ENCODE measurements around the gene DLG1.

DLG1 gene

DNA sequence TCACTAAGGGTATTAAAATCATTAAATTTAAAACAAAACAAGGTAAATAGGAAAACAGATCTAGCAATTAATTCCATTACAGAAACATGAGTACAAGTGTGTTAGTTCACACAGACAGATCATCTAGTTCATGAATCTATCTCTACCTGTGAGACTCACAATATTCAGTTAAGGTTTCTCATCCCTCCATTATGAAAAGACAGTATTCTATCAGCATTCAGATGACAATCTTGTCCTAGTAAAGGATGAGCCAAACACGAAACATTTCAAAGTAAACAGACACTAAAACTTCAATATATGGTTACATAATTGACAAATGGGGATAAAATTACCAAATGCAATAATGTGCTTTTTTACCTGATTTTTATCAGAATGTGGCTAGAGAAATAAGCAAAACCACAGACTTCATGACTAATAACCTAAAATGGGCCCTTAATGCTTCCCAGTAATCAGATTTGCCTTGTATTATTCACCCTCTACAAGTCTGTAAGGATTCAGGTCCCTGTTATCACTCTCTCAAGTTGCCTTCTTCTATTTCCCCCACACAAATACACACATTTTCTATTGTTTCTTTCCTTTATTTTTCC lies 126.8 kb downstream of the DLG1 start:
- TF ChIP-seq, protein P1, sequence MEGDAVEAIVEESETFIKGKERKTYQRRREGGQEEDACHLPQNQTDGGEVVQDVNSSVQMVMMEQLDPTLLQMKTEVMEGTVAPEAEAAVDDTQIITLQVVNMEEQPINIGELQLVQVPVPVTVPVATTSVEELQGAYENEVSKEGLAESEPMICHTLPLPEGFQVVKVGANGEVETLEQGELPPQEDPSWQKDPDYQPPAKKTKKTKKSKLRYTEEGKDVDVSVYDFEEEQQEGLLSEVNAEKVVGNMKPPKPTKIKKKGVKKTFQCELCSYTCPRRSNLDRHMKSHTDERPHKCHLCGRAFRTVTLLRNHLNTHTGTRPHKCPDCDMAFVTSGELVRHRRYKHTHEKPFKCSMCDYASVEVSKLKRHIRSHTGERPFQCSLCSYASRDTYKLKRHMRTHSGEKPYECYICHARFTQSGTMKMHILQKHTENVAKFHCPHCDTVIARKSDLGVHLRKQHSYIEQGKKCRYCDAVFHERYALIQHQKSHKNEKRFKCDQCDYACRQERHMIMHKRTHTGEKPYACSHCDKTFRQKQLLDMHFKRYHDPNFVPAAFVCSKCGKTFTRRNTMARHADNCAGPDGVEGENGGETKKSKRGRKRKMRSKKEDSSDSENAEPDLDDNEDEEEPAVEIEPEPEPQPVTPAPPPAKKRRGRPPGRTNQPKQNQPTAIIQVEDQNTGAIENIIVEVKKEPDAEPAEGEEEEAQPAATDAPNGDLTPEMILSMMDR (conservative IDR thresholded peaks at IDR 0.05; ENCODE audit: low read length): no peak
- DNase-seq (ENCODE audit: low read depth): peak; percentile 8
- no peak overlapping the region for H3K4me3 ChIP-seq (ENCODE audit: low read length)

DNA sequence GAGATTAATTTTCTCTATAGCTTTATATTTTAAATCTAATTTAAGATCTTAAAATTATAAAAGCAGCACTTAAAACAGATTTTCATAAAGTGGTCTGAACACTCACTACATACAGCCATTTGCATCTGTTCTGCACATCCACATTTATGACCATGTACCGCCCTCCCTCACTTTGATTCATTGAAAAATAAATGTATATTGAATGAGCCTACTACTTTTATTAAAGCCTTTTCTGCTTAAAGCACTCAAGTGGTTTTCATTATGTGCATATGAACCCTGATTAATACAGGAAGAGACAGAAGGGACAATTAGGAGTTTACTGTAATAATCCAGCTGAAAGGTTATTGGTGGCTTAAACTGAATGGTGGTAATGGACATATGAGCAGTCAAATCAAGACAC lies 129.4 kb downstream of the DLG1 start:
- DNase-seq (ENCODE audit: low read depth): no peak
- no peak overlapping the region for H3K4me3 ChIP-seq (ENCODE audit: low read length)
- TF ChIP-seq, protein P1 (conservative IDR thresholded peaks at IDR 0.05; ENCODE audit: low read length): no peak

DNA sequence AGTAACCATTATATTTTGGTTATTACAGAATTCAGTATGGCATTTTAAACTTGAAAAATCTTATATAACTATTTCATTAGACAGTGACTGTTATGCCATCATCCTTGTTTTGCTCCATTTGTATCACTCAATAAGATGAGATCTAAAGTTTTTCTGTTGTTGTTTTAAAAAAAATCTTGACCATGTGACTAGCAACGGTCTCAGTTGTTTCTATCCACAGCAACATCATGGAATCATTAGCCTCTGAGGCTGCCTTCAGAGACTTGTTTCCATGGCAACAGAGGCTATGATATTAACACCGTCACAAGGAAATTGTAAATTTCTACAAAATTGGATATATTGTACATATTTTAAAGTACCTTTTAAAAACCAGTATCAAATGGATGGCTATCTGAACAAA lies 129.8 kb downstream of the DLG1 start:
- TF ChIP-seq, protein P1 (conservative IDR thresholded peaks at IDR 0.05; ENCODE audit: low read length): no peak
- peak; percentile 81 for DNase-seq (ENCODE audit: low read depth)
- H3K4me3 ChIP-seq (ENCODE audit: low read length): no peak overlapping the region

DNA sequence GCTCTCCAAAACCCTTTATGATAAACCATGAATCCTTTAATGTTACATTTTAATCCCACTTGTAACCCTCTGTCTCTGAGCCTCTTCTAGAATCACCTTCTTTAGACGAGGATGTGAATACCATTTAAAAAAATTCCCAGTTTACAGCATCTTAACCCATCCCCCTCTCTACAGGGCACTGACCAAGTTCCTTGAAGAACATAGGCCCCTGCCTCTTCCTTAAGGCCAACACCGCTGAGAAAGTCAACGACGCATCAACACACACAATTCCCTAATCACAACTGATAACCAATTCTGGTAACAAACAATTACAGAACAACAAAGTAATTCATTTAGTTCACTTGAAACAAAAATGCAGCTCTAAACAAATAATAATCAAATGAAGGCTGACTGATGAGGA lies 130.3 kb downstream of the DLG1 start:
- TF ChIP-seq, protein P1 (conservative IDR thresholded peaks at IDR 0.05; ENCODE audit: low read length): no peak
- no peak overlapping the region for H3K4me3 ChIP-seq (ENCODE audit: low read length)
- DNase-seq (ENCODE audit: low read depth): no peak

DNA sequence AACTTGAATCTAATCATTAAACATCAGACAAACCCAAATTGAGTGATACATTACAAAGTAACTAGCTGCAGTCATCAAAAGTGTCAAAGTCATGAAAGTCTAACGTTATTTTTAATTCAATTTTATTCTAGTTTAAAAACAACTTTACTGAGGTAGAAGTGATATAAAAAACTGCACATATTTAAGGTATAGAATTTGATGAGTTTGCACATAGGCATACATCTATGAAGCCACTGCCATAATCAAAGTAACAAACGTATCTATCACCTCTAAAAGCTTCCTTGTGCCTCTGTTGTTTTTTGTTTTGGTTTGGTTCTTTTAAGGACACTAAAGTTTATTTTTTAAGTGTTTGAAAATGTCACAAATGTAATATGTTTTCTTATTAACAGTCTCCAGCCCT lies 130.9 kb downstream of the DLG1 start:
- no peak for DNase-seq (ENCODE audit: low read depth)
- H3K4me3 ChIP-seq (ENCODE audit: low read length): no peak overlapping the region
- TF ChIP-seq, protein P1 (conservative IDR thresholded peaks at IDR 0.05; ENCODE audit: low read length): no peak

DNA sequence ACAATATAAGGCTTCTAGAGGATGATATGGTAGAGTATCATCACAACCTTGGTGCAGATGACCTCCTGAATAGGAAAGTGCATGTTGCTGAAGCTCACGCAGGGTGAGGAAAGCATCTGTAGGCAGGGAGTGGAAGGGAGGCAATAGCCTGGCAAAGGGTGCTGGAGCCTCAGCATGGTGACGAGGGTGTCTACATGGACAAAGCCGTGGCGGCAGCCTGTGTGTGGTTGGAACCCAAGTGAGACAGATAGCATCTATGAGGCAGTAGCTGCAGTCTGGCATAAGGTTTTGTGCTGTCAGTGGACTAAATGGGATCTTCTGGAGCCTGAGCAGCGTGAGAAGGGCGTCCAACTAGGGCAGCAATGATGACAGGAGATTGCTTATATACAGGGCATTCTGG lies 132.5 kb downstream of the DLG1 start:
- DNase-seq (ENCODE audit: low read depth): no peak
- H3K4me3 ChIP-seq (ENCODE audit: low read length): no peak overlapping the region
- TF ChIP-seq, protein P1 (conservative IDR thresholded peaks at IDR 0.05; ENCODE audit: low read length): no peak

DNA sequence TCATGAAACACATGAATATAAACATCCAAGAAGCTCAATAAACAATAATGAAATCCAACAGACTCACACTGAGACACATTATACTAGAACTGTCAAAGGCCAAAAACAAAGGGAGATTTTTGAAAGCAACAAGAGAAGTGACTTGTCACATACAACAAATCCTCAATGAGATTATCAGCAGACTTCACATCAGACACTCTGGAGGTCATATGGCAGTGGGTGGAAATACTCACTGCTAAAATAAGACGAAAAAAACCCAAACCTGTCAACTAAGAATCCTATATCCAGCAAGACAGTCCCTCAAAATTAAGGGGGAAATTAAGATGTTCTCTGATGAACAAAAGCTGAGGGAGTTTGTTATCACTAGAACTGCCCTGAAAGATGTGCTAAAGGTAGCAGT lies 143.4 kb downstream of the DLG1 start:
- no peak for DNase-seq (ENCODE audit: low read depth)
- TF ChIP-seq, protein P1 (conservative IDR thresholded peaks at IDR 0.05; ENCODE audit: low read length): no peak
- H3K4me3 ChIP-seq (ENCODE audit: low read length): no peak overlapping the region
